ENCODE data around the gene EPS8L2. TPM values are rescaled to one million over a fixed set of nuclear protein-coding genes. Genes with fewer than 3 reads are reported as not detected.
"Not testable (repeated sequence)": the region's sequence is repeated elsewhere in the genome, so short reads cannot be mapped to it uniquely, and the experiment has no call there.

Gene EPS8L2
- total RNA-seq, 1 experiment from 2014 or later: 12.7 TPM

DNA sequence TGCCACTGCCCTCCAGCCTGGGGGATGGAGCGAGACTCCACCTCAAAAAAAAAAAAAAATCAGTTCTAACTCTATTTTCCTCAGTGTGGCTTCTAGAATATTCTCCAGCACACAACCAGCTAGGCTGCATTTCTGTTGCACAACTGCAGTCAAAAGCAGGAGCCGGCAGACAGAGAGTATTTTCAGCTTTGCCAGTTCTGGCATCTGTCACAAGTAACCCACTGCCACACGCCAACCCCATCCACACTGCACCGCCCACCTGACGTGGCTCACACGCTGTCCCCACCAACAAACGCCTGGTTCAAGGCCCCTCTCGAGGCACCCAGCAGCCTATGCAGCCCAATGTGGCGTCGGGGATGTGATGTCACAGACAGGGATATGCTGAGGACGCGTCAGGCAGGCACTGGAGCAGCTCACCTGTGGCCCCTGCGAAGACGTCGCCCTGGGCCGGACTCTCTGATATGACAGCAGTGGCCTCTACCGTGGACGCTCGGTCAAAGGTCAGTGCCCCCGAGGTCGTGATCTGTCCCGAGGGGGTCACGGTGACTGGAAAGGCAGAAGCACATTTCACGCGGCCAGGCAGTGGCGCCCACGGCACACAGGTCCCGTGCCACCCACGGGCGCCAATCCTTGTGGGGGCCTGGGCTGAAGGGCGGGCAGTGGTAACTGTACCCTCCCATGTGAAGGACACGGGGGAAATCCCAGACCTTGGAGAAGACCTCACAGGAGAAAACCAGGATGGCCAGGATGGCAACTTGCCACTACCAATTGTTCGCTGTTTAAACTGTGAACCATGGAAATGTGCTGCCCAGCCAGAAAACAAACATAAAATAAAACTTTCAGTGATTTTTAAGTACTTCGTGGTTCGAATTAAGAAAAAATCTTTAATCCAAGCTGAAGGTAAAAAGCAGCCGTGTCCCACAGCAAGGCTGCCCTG is 26.5 kb upstream of the EPS8L2 start:
- H3K27me3 ChIP-seq: no peaks in the 10 kb centered on the region
- DNase-seq: no peak
- peaks cover 27% of the 10 kb centered on the region for H3K36me3 ChIP-seq
- H3K9me3 ChIP-seq (replicated peaks): no peaks in the 10 kb centered on the region
- H3K4me1 ChIP-seq: no peaks in the 10 kb centered on the region
- H3K27ac ChIP-seq: no peak overlapping the region
- H3K4me3 ChIP-seq: no peak overlapping the region

GRCh38 chr11:680476-680875 is 25.6 kb upstream of the EPS8L2 start:
- no peaks in the 10 kb centered on the region for H3K9me3 ChIP-seq (replicated peaks)
- H3K36me3 ChIP-seq: peaks cover 30% of the 10 kb centered on the region
- H3K27me3 ChIP-seq: no peaks in the 10 kb centered on the region
- no peak overlapping the region for H3K4me3 ChIP-seq
- no peaks in the 10 kb centered on the region for H3K4me1 ChIP-seq
- no peak overlapping the region for H3K27ac ChIP-seq
- no peak for DNase-seq

GRCh38 chr11:680970-681369 is 25.1 kb upstream of the EPS8L2 start:
- no peaks in the 10 kb centered on the region for H3K4me1 ChIP-seq
- no peak for DNase-seq
- H3K36me3 ChIP-seq: peaks cover 32% of the 10 kb centered on the region
- no peak overlapping the region for H3K27ac ChIP-seq
- no peaks in the 10 kb centered on the region for H3K9me3 ChIP-seq (replicated peaks)
- no peak overlapping the region for H3K4me3 ChIP-seq
- H3K27me3 ChIP-seq: no peaks in the 10 kb centered on the region

DNA sequence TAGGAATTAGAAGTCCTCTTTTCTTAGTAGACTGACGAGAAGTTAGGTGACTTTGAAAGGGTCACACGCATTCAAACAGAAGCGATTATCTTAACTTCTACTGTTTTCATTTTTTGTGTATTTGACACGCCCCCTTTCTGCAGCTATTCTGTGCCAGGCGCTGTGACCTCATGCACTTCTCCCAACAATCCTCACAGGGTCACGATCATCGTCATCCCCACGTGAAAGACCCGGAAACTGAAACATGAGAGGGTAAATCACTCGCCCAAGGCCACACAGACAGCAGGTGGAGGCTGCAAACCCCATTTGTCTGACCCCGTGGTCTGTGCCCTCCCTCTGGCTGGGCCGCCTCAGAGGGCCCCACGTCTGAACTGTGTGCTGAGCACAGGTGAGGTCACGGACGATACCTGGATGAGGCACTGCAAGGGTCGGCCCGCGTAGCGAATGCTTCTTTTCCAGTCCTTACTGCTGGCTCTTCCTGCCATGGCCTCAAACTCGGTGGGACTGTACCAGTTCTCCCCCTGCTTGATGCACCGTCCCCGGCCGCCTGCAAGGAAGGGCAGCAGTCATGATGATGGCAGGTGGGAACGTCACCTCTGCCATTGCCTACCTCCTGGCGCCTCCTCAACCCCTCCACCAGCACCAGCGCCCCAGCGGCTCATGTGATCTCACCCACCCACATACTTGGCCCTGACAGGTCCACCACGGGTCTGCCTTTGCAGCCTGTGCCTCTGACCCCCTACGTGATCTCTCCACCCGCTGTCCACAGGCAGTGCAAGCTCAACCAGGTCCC is 19.4 kb upstream of the EPS8L2 start:
- Histone ChIP-seq H3K36me3 (peaks cover 47% of the 10 kb centered on the region), H3K4me3 (no peak overlapping the region), H3K27ac (no peak overlapping the region), H3K27me3 (no peaks in the 10 kb centered on the region), H3K9me3 (replicated peaks) (no peaks in the 10 kb centered on the region), H3K4me1 (no peaks in the 10 kb centered on the region)
- no peak for DNase-seq

- Histone ChIP-seq H3K27ac (no peak overlapping the region), H3K4me3 (no peak overlapping the region), H3K36me3 (peaks cover 41% of the 10 kb centered on the region), H3K9me3 (replicated peaks) (no peaks in the 10 kb centered on the region), H3K27me3 (no peaks in the 10 kb centered on the region), H3K4me1 (no peaks in the 10 kb centered on the region)
- no peak for DNase-seq
These were observed 18.3 kb upstream of the EPS8L2 start for GRCh38 chr11:687751-688150.

GRCh38 chr11:688681-689080 is 17.4 kb upstream of the EPS8L2 start:
- Histone ChIP-seq H3K27me3 (no peaks in the 10 kb centered on the region), H3K4me1 (peaks cover 8% of the 10 kb centered on the region), H3K27ac (no peak overlapping the region), H3K4me3 (no peak overlapping the region), H3K36me3 (peaks cover 31% of the 10 kb centered on the region), H3K9me3 (replicated peaks) (no peaks in the 10 kb centered on the region)
- DNase-seq: no peak

GRCh38 chr11:689625-690024 is 16.4 kb upstream of the EPS8L2 start:
- Histone ChIP-seq H3K4me1 (peaks cover 11% of the 10 kb centered on the region), H3K27ac (no peak overlapping the region), H3K4me3 (no peak overlapping the region), H3K27me3 (no peaks in the 10 kb centered on the region), H3K9me3 (replicated peaks) (no peaks in the 10 kb centered on the region), H3K36me3 (peaks cover 25% of the 10 kb centered on the region)
- DNase-seq: no peak

GRCh38 chr11:690244-690643 is 15.8 kb upstream of the EPS8L2 start:
- not testable (repeated sequence) for H3K4me3 ChIP-seq; H3K9me3 ChIP-seq (replicated peaks); DNase-seq; H3K27ac ChIP-seq; H3K27me3 ChIP-seq
- Histone ChIP-seq H3K4me1 (peaks cover 11% of the 10 kb centered on the region), H3K36me3 (peaks cover 23% of the 10 kb centered on the region)

DNA sequence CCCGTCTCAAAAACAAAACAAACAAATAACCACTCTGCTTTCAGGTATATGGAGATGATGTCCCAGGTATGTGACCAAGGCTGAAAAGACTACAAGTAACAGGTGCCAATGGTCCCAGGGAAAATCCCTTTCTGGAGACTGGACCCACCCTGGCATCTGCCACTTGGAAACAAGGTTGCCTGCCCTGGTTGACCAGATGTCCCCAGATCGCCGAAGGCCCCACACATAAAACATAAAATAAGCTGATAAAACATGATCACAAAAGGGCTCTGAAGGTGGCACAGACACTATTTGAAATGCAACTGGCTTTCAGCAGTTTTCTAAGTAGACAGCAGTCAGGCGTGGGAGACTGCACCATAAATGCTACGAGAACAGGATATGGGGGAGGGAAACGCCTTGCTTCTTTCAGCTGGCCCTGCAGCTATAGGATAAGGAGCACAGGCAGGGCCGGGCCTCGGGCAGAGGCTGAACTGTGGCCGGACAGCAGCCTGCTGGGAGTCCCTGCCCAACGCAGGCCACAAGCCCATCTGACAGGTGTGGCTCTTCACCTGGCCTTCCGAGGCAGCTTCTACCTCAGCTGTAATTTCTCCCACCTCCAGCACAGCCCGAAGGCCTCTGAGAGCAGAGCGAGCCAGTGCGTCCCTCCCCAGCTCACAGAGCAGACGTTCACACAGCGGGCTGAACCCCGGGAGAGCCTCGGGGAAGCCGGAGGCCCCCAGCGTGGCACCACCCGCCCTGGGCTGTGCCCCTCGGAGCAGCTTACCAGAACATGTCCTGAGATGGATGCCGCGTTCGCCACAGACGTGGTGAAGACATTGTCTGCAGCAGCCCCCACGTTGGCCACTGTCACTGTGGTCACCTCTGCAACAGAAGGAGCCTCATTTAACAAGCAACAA is 15.0 kb upstream of the EPS8L2 start:
- Histone ChIP-seq H3K36me3 (peaks cover 21% of the 10 kb centered on the region), H3K4me1 (peaks cover 11% of the 10 kb centered on the region), H3K27me3 (no peaks in the 10 kb centered on the region), H3K4me3 (no peak overlapping the region), H3K9me3 (replicated peaks) (no peaks in the 10 kb centered on the region), H3K27ac (no peak overlapping the region)
- DNase-seq: no peak

- Histone ChIP-seq H3K9me3 (replicated peaks) (no peaks in the 10 kb centered on the region), H3K36me3 (peaks cover 13% of the 10 kb centered on the region; the same call in 1 of the 2 replicates), H3K27ac (no peak overlapping the region), H3K27me3 (no peaks in the 10 kb centered on the region), H3K4me1 (peaks cover 11% of the 10 kb centered on the region), H3K4me3 (no peak overlapping the region)
- DNase-seq: no peak
These were observed 14.1 kb upstream of the EPS8L2 start for GRCh38 chr11:691710-692590.

- peaks cover 20% of the 10 kb centered on the region for H3K4me1 ChIP-seq
- no peaks in the 10 kb centered on the region for H3K9me3 ChIP-seq (replicated peaks)
- peaks cover 3% of the 10 kb centered on the region; the same call in 1 of the 2 replicates for H3K36me3 ChIP-seq
- DNase-seq: peak; percentile 29 to 31
- H3K27me3 ChIP-seq: no peaks in the 10 kb centered on the region
- no peak overlapping the region; the same call in 1 of the 2 replicates for H3K27ac ChIP-seq
- peak overlapping the region; percentile 1; the same call in 1 of the 2 replicates for H3K4me3 ChIP-seq
These were observed 13.1 kb upstream of the EPS8L2 start for GRCh38 chr11:692824-693414.

- Histone ChIP-seq H3K27me3 (no peaks in the 10 kb centered on the region), H3K36me3 (peaks cover 3% of the 10 kb centered on the region; the same call in 1 of the 2 replicates), H3K4me1 (peaks cover 25% of the 10 kb centered on the region), H3K9me3 (replicated peaks) (no peaks in the 10 kb centered on the region), H3K27ac (no peak overlapping the region; the same call in 1 of the 2 replicates), H3K4me3 (peak overlapping the region; percentile 1; the same call in 1 of the 2 replicates)
- peak; percentile 44 to 63 for DNase-seq
These were observed 12.6 kb upstream of the EPS8L2 start for GRCh38 chr11:693415-693831.

DNA sequence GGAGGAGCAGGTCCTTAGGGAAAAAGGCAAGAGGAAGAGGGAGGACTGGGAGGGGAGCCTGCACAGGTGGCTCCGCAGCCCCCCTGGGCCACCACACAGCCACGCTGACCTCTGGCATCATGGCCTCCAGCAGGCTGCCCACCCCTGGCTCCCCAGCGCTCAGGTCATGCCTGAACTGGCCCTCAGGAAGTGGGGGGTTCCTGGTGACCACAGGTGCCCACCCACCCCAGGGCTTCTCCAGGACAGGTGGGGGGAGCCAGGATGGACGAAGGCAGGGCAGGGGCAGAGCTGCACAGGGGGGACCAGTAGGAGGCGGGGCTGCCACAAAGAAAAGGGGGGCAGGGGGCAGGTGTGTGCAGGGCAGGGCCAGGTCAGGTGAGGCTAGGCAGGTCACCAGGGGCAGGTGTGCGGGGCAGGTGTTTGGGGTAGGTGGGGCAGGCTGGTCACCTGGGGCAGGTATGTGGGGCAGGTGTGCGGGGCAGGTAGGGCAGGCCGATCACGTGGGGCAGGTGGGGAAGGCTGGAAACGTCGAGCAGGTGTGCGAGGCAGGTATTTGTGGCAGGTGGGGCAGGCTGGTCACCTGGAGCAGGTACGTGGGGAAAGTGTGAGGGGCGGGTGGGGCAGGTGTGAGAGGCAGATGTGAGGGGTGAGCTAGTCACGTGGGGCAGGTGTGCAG is 12.0 kb upstream of the EPS8L2 start:
- Histone ChIP-seq H3K9me3 (replicated peaks) (no peaks in the 10 kb centered on the region), H3K36me3 (peaks cover 3% of the 10 kb centered on the region; the same call in 1 of the 2 replicates), H3K4me3 (peak overlapping the region; percentile 76), H3K27me3 (no peaks in the 10 kb centered on the region), H3K27ac (no peak overlapping the region), H3K4me1 (peaks cover 29% of the 10 kb centered on the region)
- DNase-seq: no peak
